Fibroblast of lung (primary cell): ENCODE data around the gene CORO7. TPM values are rescaled to one million over a fixed set of nuclear protein-coding genes. Genes with fewer than 3 reads are reported as not detected.
A peak's percentile ranks its signal among the peaks of the same experiment; 100 is the strongest.

ENCODE experiments used
- DNase-seq, 2 donors: peaks; one replicate each; pipeline versions ENCODE4 v3.0.0 to v3.0.0-alpha.2; 2010; ENCODE audit warnings: low read depth in 2 of 2
- H2AFZ ChIP-seq: 2 replicates; pipeline ENCODE4 v1.5.1; 2012; ENCODE audit warnings: low read length, control low read depth, inconsistent platforms
- H3K27ac ChIP-seq: 2 replicates; pipeline ENCODE4 v1.5.1; 2011; ENCODE audit warnings: low read length, control low read depth; ENCODE audit not compliant: insufficient read depth
- H3K27me3 ChIP-seq: 2 replicates; pipeline ENCODE4 v1.5.1; 2011; ENCODE audit warnings: mild to moderate bottlenecking, low read length; ENCODE audit not compliant: control insufficient read depth, insufficient read depth
- H3K36me3 ChIP-seq: 2 replicates; pipeline ENCODE4 v1.5.1; 2011; ENCODE audit warnings: low read length; ENCODE audit not compliant: control insufficient read depth, insufficient read depth
- H3K4me1 ChIP-seq: 2 replicates; pipeline ENCODE4 v1.5.1; 2011; ENCODE audit warnings: low read length; ENCODE audit not compliant: control insufficient read depth, insufficient read depth; ENCODE audit errors: extremely low read depth
- H3K4me2 ChIP-seq: 2 replicates; pipeline ENCODE4 v1.5.1; 2011; ENCODE audit warnings: low read length, control low read depth; ENCODE audit not compliant: insufficient read depth; ENCODE audit errors: extremely low read depth
- H3K4me3 ChIP-seq, 4 experiments: fragments of 200-600 bp in 1 of 4; sonication (generic) in 1 of 4; replicated peaks in 1 of 4; 2 replicates each; pipeline ENCODE4 v1.5.1; 2011 to 2016; ENCODE audit warnings: low read length in 4 of 4, low read depth in 3 of 4, mild to moderate bottlenecking in 3 of 4, control low read depth in 2 of 4, inconsistent platforms in 1 of 4, mixed read lengths in 1 of 4; ENCODE audit not compliant: insufficient read depth in 1 of 4; ENCODE audit errors: control extremely low read depth in 1 of 4
- H3K79me2 ChIP-seq: 2 replicates; pipeline ENCODE4 v1.5.1; 2012; ENCODE audit warnings: mild to moderate bottlenecking, low read length, inconsistent platforms; ENCODE audit not compliant: control insufficient read depth, insufficient read depth
- H3K9ac ChIP-seq: 2 replicates; pipeline ENCODE4 v1.5.1; 2011; ENCODE audit warnings: mild to moderate bottlenecking, low read length, control low read depth; ENCODE audit not compliant: insufficient read depth
- H3K9me3 ChIP-seq: 2 replicates; pipeline ENCODE4 v1.5.1; 2012; ENCODE audit warnings: low read depth, low read length; ENCODE audit not compliant: control insufficient read depth, insufficient read depth
- H4K20me1 ChIP-seq: 2 replicates; pipeline ENCODE4 v1.5.1; 2011; ENCODE audit warnings: low read length; ENCODE audit not compliant: control insufficient read depth, insufficient read depth; ENCODE audit errors: extremely low read depth
- EZH2 ChIP-seq: IDR thresholded peaks from 2 replicates; pipeline ENCODE4 v1.5.1; 2012; ENCODE audit warnings: low read length, control low read depth, mild to moderate bottlenecking; ENCODE audit errors: missing control alignments
- polyA plus RNA-seq, 2 donors: library from polyadenylated mRNA; depleted of rRNA in 1 of 2; stranded (reverse) in 1 of 2; unstranded in 1 of 2; fragments of >200 nt; gene quantifications; 2 replicates each; pipeline ENCODE4 v1.2.1, GENCODE V29; 2011 to 2012; ENCODE audit warnings: missing spikeins in 1 of 2
- total RNA-seq: library from RNA; depleted of rRNA; stranded (reverse); fragments of >200 nt; gene quantifications from 2 replicates; pipeline ENCODE4 v1.2.1, GENCODE V29; 2014
- TF ChIP-seq, protein P1 (sequence below), 2 donors: IDR thresholded peaks in 1 of 2; conservative IDR thresholded peaks in 1 of 2; 1 replicate in 1 of 2; 2 replicates in 1 of 2; pipeline ENCODE4 v1.5.1; 2011 to 2012; ENCODE audit warnings: low read length in 2 of 2, control low read depth in 1 of 2, inconsistent platforms in 1 of 2, low read depth in 1 of 2, mild to moderate bottlenecking in 1 of 2

CORO7 gene
- total and polyA plus RNA-seq, 2 donors (not counting 1 experiment from before 2014, with no cell fraction given): 6.1 to 11.1 TPM

DNA sequence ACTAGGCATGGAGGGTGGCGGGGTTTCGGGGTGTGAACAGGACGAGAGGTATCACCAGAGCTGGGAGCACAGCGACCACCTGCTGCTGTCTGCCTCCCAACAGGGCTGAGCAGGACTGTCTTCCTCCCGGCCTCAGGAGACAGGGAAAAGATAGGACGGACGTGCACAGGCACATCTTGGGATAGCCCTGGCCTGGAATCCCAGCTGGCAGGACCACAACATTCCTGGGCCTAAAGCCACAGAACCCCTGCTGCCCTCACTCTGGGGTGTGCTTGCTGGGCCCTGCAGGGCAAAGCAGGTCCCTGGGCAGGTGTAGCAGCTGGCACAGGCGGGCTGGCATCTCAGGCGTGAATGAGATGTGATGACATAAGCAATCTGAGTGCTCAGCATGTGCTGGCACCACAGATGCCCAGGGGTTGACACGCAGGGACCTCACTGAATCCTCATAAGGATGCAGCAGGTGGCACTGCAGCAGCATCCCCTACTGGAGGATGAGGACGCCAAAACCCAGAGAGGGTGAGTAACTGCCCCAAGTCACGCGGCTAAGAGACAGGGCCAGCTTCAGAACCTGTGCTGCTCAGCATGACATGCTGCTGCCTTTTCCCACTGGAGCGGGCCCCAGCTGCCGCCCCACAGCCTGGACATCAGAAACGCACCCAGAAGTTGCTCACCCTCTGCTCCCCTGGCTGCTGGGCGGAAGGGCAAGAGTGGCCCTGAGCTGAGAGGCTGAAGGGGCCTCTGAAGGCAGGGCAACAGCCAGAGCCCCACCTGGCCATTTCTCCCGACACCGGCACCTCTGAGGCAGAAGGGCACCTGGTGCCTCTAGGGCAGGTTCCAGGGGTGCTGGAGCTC lies 7.1 kb downstream of the CORO7 start:
- H3K9me3 ChIP-seq: no peaks in the 10 kb centered on the region
- H3K4me3 ChIP-seq: no peak overlapping the region
- H3K4me1 ChIP-seq: peaks cover 22% of the 10 kb centered on the region
- H3K36me3 ChIP-seq: peaks cover 9% of the 10 kb centered on the region
- no peak for DNase-seq
- TF ChIP-seq EZH2: no peak
- TF ChIP-seq, protein P1, sequence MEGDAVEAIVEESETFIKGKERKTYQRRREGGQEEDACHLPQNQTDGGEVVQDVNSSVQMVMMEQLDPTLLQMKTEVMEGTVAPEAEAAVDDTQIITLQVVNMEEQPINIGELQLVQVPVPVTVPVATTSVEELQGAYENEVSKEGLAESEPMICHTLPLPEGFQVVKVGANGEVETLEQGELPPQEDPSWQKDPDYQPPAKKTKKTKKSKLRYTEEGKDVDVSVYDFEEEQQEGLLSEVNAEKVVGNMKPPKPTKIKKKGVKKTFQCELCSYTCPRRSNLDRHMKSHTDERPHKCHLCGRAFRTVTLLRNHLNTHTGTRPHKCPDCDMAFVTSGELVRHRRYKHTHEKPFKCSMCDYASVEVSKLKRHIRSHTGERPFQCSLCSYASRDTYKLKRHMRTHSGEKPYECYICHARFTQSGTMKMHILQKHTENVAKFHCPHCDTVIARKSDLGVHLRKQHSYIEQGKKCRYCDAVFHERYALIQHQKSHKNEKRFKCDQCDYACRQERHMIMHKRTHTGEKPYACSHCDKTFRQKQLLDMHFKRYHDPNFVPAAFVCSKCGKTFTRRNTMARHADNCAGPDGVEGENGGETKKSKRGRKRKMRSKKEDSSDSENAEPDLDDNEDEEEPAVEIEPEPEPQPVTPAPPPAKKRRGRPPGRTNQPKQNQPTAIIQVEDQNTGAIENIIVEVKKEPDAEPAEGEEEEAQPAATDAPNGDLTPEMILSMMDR (conservative IDR thresholded peaks at IDR 0.05 in 1 of 2, IDR thresholded peaks at IDR 0.05 in 1 of 2; ENCODE audit: low read depth in 1 of 2, low read length in 2 of 2): peak in 1 of 2 donors; percentile 11
- H4K20me1 ChIP-seq: no peaks in the 10 kb centered on the region
- no peaks in the 10 kb centered on the region for H3K27me3 ChIP-seq
- peaks cover 10% of the 10 kb centered on the region for H3K79me2 ChIP-seq
- H3K4me2 ChIP-seq: no peak overlapping the region
- no peak overlapping the region for H3K9ac ChIP-seq
- no peak overlapping the region for H2AFZ ChIP-seq
- H3K27ac ChIP-seq: no peak overlapping the region

DNA sequence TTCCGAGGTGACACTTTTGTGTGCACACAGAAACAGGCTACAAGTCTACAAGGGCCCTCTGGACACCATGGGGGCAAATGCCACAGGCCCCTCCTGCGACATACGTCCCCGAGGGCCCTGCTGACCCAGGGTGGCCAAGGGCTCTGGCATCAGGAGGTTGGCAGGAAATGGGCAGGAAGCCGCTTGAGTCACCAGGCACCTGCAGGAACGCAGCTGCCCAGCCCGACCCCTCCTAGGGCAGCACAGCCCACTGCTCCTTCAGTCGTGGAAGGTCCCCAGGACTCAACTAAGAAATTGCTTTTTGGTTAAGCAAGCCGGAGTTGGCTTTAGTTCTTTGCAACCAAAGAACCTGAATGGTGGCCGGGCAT lies 8.1 kb downstream of the CORO7 start:
- Histone ChIP-seq H3K27me3 (no peaks in the 10 kb centered on the region), H3K4me1 (peaks cover 22% of the 10 kb centered on the region), H2AFZ (no peak overlapping the region), H3K9me3 (no peaks in the 10 kb centered on the region), H3K4me3 (no peak overlapping the region), H3K36me3 (peaks cover 9% of the 10 kb centered on the region), H3K4me2 (peak overlapping the region; percentile 54), H3K9ac (no peak overlapping the region), H4K20me1 (no peaks in the 10 kb centered on the region), H3K79me2 (peaks cover 9% of the 10 kb centered on the region), H3K27ac (no peak overlapping the region)
- no peak for DNase-seq
- TF ChIP-seq EZH2: no peak
- TF ChIP-seq, protein P1 (conservative IDR thresholded peaks at IDR 0.05 in 1 of 2, IDR thresholded peaks at IDR 0.05 in 1 of 2; ENCODE audit: low read depth in 1 of 2, low read length in 2 of 2): no peak

DNA sequence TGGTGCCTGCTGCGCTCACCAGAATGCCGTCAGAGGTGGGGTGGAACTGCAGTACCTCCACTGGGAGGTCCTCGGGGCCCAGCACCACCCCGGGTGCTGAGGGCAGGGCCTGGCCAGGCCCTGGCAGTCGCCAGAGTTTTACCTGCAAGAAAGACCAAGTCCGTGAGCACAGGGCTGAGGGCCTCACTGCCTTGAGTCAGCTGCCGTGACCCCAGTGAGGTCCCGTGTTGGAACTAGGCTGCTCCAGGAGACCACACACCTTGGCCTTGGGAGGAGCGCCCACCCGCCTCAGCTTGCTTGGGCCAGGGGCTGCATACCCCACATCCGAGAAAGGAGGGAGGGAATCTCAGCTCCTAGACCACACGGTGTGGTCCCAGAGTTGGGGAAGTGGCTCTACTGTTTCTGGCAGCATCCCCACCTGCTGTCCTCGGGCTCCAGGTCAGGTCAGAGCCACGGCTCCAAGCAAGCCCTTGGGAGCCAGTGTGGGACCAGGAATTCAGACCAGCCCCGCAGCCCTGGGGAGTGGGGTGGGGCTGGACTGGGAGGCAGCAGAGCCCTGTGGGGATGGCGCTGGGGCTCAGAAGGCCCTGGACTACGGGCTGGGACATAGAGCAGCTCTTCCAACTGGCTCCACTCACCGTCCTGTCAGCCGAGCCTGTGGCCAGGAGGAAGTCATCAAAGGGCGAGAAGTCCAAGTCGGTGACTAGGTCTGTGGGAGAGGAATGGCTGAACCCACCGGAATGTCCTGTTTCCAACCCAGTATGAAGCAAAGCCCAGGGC lies 8.7 kb downstream of the CORO7 start:
- peak; percentile 69 to 77 for DNase-seq
- Histone ChIP-seq H3K36me3 (peaks cover 11% of the 10 kb centered on the region), H2AFZ (no peak overlapping the region), H3K9ac (peak overlapping the region; percentile 26), H3K4me2 (peak overlapping the region; percentile 15), H4K20me1 (no peaks in the 10 kb centered on the region), H3K4me1 (peaks cover 22% of the 10 kb centered on the region), H3K9me3 (no peaks in the 10 kb centered on the region), H3K27ac (peak overlapping the region; percentile 20), H3K27me3 (no peaks in the 10 kb centered on the region), H3K79me2 (peaks cover 6% of the 10 kb centered on the region), H3K4me3 (no peak overlapping the region)
- TF ChIP-seq, protein P1 (conservative IDR thresholded peaks at IDR 0.05 in 1 of 2, IDR thresholded peaks at IDR 0.05 in 1 of 2; ENCODE audit: low read depth in 1 of 2, low read length in 2 of 2): no peak
